Ureter (tissue), 1 donor: Measurements from ENCODE around the gene COX18. TPM values are rescaled to one million over a fixed set of nuclear protein-coding genes. Genes with fewer than 3 reads are reported as not detected.

ENCODE experiments used
- DNase-seq: peaks from one replicate; pipeline ENCODE4 v3.0.0-alpha.2; 2020; ENCODE audit warnings: low spot score
- total RNA-seq: library from RNA; stranded (reverse); gene quantifications from one replicate; pipeline ENCODE4 v1.2.4, GENCODE V29; 2023
- donor health status: DM: yes; HTN: yes; CAD: no.

COX18 gene
- total RNA-seq, 1 donor from 2014 or later, result 18.6 TPM

- no peak for DNase-seq
Observed at GRCh38 chr4:73053076-73053475, 16.4 kb downstream of the COX18 start.

GRCh38 chr4:73051625-73052024 is 17.9 kb downstream of the COX18 start:
- DNase-seq, result no peak

GRCh38 chr4:73045879-73046278 is 23.6 kb downstream of the COX18 start:
- DNase-seq, result no peak

- no peak for DNase-seq
Observed at GRCh38 chr4:73037057-73037456, 32.5 kb downstream of the COX18 start.

DNA sequence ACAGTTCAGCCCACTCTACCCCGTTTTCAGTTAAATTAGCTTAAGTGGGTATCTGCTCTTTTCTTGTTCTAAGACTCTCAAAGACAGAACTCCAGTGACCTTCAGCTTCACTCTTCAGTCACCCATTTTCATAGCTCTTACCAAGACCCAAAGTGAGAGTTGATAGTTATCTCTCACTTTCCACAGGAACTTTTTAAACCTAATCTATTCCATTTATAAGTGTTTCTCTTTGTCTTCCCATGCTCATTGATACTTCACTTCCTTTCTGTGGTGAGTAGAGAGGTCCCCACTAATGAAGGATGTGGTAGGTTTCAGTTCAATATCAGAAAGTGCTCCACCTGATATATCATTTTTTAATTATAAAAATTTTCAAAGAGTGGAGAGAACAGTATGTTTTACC is 33.4 kb downstream of the COX18 start:
- DNase-seq, result no peak

DNA sequence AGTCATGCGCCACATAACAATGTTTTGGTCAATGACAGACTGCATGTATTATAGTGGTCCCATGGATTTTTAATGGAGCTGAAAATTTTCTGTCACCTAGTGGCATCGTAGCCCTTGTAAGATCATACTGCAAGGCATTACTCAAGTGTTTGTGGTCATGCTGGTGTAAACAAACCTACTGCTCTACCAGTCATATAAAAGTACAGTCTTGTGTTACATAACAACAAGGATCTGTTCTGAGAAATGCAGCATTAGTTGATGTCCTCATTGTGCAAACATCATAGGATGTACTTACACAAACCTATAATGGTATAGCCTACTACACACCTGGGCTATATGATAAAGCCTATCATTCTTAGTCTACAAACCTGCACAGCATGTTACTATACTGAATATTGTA is 34.6 kb downstream of the COX18 start:
- no peak for DNase-seq

DNA sequence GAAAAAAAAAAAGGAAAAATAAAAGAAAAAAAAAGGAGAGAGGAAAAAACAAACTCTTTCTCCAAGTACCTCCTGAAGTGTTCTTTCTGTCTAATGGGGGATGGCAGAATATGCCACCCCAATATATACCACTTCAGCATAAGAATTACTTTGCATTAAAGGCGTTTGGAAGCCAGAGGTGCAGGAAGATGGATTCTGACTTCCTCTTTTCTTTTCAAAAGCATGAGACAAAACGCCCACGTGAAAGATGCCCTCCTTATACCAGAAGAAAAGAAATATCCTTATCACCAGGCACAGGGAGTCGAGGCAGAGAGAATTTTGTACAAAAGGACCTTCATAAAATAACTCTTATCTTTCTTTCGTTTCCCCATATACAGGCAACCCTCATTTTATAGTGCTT is 40.9 kb downstream of the COX18 start:
- no peak for DNase-seq

GRCh38 chr4:73021634-73022033 is 47.9 kb downstream of the COX18 start:
- DNase-seq, result no peak

DNA sequence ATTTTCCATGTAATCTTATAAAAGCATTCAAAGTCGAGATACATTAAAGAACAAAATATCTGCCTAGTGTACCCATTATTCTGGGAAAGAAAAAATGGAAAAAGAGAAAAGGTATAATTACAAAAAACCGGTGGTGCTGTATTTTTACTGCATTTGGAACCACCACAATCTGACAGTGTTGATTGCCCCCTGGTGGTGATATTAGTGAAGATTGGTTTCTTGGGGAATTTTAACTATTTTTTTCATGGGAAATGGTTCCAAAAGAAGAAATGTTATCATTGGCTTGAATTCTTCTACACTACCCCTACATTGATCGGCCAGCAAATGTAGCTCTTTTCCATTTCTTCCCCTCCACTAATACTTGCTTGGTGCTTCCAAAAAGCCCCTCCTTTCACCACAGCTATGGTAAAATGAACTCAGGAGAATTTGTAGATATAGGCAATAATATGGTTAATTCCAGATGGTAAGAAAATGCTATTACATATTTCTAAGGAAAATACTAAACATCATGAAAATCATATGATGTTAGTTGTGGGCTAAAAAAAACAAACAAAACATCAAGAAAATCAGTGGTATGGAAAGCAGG is 50.0 kb downstream of the COX18 start:
- no peak for DNase-seq

DNA sequence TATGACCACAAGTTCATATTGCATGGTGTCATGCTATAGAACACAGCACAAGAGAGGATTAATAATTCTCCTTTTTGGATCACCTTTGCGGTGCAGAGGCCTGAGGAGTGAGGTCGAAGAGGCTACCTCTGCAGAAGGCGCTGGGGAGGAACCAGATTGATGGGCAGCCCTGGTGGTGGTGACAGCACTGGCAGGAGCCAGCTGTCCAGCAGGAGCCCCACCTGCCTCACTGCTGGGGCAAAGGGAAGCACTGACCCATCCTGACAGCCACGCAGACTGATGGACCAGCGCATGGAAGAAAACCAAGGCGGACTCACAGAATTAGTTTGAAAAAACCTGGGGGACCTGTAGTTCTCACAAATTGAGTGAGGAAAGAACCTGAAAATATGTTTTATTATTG is 50.9 kb downstream of the COX18 start:
- DNase-seq, result no peak

DNA sequence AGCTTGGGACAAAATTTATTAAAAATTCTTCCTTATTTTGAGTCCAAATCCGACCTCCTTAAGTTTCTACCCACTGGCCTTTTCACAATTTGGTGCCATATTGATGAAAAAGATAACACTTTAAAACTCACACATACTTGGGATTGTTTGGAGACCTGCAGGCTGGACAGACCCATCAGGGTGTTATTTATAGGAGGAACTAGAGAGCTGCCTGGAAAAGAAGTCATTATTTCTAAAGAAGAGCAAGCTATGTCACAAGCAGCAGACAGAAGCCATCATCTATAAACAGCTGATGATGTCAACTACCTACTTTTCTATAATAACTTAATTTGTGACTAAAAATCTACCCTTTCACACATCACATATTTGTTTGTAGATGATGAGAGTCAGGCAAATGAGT is 56.2 kb downstream of the COX18 start:
- no peak for DNase-seq

GRCh38 chr4:73012673-73013072 is 56.8 kb downstream of the COX18 start:
- DNase-seq, result no peak

- DNase-seq, result no peak
Observed at GRCh38 chr4:73011629-73011985, 57.9 kb downstream of the COX18 start.

GRCh38 chr4:73010789-73011628 is 58.5 kb downstream of the COX18 start:
- DNase-seq, result no peak

GRCh38 chr4:73007526-73008100 is 61.9 kb downstream of the COX18 start:
- no peak for DNase-seq

DNA sequence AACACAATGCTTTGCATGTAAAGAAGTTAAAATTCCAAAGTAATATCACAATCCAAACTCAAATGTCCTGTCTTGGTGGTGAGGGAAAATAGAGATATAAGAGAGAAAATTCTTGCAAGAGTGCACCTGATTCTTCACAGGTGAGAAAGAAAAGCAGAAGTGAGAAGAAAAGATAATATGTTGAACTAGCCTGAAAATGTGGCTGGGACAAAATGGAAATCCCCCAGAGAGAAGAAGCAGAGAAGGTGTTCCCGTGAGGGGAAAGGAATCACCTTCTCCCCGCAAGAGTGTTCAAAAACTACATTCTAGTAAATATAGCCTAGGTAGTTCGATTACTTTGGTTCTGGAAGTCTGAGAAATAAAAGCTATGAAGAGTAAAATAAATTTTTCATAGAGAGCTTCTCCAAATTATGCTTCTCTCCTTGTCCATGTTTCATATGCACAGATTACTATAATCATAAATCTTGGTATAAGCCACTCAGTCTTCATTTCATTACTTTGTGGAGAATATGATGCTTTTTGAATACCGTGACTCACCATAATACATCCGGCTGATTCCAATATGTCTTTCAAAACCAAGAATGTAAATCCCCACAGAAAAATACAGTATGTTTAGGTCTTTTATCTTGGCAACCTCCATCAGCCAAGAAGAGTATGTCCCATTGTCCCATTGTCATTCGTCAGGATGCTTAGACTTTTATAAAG is 63.1 kb downstream of the COX18 start:
- DNase-seq, result no peak

DNA sequence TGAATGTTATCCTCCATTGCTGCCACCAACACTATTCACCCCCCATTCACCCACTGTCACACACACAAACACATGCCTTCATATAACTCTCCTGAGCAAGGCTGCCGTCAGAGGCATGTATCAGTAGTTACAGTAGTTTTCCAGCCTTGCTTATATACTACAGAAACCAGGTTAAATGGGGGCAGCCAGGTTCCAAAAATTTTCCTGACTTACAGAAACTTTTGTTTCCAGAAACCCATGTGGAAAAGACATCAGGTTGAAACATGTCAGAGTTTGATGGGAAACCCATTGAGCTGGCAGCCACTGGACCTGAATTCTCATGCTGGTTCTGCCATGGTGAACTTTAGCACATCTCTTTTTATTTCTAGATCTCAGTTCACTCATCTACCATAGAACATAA is 64.0 kb downstream of the COX18 start:
- no peak for DNase-seq

Other genes starting within 250 kb of the COX18 start
- 101 TPM for gene ANKRD17, start 189.1 kb upstream of the COX18 start, total RNA-seq